Bronchial epithelial cell (primary cell): Measurements from ENCODE around the gene KNSTRN. TPM values are rescaled to one million over a fixed set of nuclear protein-coding genes. Genes with fewer than 3 reads are reported as not detected.
A peak's percentile ranks its signal among the peaks of the same experiment; 100 is the strongest.

Experiments
- DNase-seq: peaks from one replicate; pipeline ENCODE4 v3.0.0-alpha.2; 2010; ENCODE audit warnings: low read depth
- FAIRE-seq: peaks from 2 replicates; lab custom pipeline; 2011; peaks lifted over from hg19 to GRCh38; lab: Jason Lieb, UNC
- H3K27me3 ChIP-seq: 2 replicates; pipeline ENCODE4 v1.5.1; 2011; ENCODE audit warnings: low read length; ENCODE audit not compliant: control insufficient read depth, insufficient read depth
- H3K36me3 ChIP-seq: 2 replicates; pipeline ENCODE4 v1.5.1; 2011; ENCODE audit warnings: low read length; ENCODE audit not compliant: control insufficient read depth, insufficient read depth
- H3K4me3 ChIP-seq: 2 replicates; pipeline ENCODE4 v1.5.1; 2011; ENCODE audit warnings: mild to moderate bottlenecking, low read depth, low read length, control low read depth
- total RNA-seq: library from RNA; depleted of rRNA; stranded (reverse); fragments of >200 nt; gene quantifications from 2 replicates; pipeline ENCODE4 v1.2.1, GENCODE V29; 2014
- TF ChIP-seq, protein P1 (sequence below): IDR thresholded peaks from 2 replicates; pipeline ENCODE4 v1.5.1; 2011; ENCODE audit warnings: mild to moderate bottlenecking, moderate library complexity, low read length, control low read depth, inconsistent platforms; ENCODE audit not compliant: insufficient read depth, severe bottlenecking

The KNSTRN gene
- total RNA-seq, 1 donor from 2014 or later, result 56.9 TPM

GRCh38 chr15:40365624-40366456, 16.7 kb upstream of the KNSTRN start:
- peak; percentile 36 for FAIRE-seq

GRCh38 chr15:40366457-40367370, 15.8 kb upstream of the KNSTRN start:
- TF ChIP-seq, protein P1, sequence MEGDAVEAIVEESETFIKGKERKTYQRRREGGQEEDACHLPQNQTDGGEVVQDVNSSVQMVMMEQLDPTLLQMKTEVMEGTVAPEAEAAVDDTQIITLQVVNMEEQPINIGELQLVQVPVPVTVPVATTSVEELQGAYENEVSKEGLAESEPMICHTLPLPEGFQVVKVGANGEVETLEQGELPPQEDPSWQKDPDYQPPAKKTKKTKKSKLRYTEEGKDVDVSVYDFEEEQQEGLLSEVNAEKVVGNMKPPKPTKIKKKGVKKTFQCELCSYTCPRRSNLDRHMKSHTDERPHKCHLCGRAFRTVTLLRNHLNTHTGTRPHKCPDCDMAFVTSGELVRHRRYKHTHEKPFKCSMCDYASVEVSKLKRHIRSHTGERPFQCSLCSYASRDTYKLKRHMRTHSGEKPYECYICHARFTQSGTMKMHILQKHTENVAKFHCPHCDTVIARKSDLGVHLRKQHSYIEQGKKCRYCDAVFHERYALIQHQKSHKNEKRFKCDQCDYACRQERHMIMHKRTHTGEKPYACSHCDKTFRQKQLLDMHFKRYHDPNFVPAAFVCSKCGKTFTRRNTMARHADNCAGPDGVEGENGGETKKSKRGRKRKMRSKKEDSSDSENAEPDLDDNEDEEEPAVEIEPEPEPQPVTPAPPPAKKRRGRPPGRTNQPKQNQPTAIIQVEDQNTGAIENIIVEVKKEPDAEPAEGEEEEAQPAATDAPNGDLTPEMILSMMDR, result no peak
- H3K4me3 ChIP-seq, result no peak overlapping the region
- no peak for FAIRE-seq

More at GRCh38 chr15:40365624-40366456, 16.7 kb upstream of the KNSTRN start:
- TF ChIP-seq, protein P1, result no peak
- peaks cover 3% of the 10 kb centered on the region for H3K27me3 ChIP-seq
- H3K36me3 ChIP-seq, result no peaks in the 10 kb centered on the region
- no peak for DNase-seq
- H3K4me3 ChIP-seq, result no peak overlapping the region

GRCh38 chr15:40367371-40367685, 15.2 kb upstream of the KNSTRN start:
- Histone ChIP-seq H3K4me3 (no peak overlapping the region), H3K36me3 (no peaks in the 10 kb centered on the region), H3K27me3 (peaks cover 3% of the 10 kb centered on the region)
- DNase-seq (no peak), FAIRE-seq (no peak)
- TF ChIP-seq, protein P1, result no peak

More at GRCh38 chr15:40366457-40367370, 15.8 kb upstream of the KNSTRN start:
- peaks cover 3% of the 10 kb centered on the region for H3K27me3 ChIP-seq
- H3K36me3 ChIP-seq, result no peaks in the 10 kb centered on the region
- no peak for DNase-seq

- DNase-seq (peak; percentile 72), FAIRE-seq (no peak)
- TF ChIP-seq, protein P1, result peak; percentile 69
- Histone ChIP-seq H3K27me3 (peaks cover 3% of the 10 kb centered on the region), H3K36me3 (no peaks in the 10 kb centered on the region), H3K4me3 (no peak overlapping the region)
Measured at GRCh38 chr15:40367686-40368611, 14.6 kb upstream of the KNSTRN start.
